ENCODE measurements around the gene KCP.

The KCP gene

DNA sequence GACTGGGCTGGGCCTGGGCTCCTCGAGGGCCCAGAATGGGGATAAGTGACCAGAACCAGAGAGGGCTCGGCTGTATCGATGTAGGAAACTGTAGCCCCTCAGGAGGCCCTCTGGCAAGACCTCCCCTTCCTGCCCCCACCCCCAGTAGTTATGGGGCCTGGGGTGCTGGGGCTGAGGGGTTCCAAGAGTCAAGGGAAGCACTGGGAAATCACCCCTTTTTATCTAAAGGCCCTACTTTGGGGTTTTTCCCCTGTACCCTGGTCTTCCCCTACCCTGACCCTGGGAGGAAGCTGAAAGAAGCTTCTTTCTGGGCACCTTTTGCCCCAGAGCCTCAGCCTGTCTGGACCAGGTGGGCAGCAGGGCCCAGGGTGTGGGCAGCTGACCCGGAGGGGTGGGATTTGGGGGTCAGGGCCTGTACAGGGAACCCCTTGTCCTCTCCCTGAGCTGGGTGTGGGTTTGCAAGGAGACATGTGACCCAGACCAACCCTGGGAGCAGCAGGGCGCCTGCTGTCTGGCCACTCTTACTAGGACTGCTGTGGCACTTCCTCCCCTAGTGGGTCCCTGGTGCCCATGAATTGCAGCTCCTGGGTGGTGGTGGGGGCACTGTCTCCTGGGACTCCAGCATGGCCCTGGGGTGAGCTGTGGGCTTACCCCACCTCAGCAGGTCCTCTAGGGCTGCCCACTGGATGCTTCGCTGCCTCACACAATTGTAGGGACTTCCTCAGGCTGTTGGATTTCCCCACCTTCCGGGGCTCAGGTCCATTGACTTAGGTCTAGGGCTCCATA lies 28.8 kb upstream of the KCP start:
- DNase-seq (ENCODE audit: low read depth), result no peak

DNA sequence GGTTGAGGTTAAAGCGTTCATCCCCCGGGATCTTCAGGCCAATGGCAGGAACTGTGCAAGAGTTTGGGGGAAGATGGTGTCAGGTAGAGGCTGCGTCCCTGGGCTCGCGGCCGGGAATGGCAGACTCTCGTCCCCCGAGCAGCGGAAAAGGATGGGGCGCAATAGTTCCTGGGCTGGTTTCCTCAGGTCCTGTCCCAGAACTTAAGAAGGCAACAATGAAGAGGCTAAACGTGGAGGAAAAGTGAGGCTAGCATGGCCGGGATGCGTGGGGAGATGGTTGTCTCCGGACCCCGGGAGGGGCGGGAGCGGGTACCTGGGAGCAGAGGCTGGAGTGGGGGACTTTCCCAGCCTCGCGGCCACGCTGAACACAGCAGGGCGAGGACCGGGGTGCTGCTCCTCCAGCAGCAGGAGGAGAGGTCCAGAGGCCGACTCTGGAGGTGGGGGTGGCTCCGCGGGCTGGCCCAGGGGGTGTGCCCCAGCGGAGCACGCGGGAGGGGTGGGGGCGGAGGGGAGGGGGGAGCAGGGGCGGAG lies 28.1 kb upstream of the KCP start:
- DNase-seq (ENCODE audit: low read depth), result no peak

DNA sequence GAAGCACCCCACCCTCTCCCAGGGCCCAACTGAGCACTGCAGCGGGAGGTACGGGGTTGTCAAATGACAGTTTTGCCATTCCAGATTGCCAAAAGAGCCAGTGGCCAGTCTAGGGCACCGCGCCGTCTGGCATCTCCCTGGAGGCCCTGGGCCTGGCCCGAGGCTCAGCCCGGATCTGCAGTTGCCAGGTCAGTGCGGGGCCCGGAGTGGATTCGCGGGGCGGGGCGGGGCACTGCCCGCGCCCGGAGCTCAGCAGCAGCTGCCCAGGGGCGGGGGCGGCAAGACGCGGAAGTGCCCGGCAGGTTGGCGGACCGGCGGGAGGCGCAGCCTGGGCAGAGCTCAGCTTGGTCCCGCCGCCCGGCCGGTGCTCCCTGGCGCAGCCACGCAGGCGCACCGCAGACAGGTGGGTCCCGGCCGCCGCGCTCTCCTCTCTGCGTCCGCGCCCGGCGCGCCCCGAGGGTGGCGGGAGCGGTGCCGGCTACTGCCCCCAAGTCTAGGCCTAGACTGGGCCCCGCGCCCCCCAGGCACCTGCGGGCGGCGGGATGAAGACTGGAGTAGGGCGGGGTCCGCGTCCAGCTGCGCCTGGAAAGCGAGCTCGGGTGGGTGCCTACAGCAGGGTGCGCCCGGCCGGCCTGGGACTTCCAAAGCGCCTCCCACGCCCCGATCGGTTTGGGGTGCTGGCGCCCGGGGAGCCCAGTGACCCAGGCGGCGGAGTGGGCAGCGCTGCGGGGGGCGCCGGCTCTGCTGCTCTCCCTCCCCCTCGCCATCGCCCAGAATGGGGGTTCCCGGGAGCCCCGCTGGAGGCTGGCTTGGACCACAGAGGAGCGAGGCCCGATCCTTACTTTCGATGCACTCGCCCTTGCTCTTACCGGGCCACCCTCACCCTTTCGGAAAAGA lies 27.4 kb upstream of the KCP start, which contains the start of gene IRF5:
TSS of gene IRF5 (plus strand) at position 281 of the 897 bp plus-strand sequence. CDS start 4,155 bp downstream, outside the sequence.
- no peak for DNase-seq (ENCODE audit: low read depth)

DNA sequence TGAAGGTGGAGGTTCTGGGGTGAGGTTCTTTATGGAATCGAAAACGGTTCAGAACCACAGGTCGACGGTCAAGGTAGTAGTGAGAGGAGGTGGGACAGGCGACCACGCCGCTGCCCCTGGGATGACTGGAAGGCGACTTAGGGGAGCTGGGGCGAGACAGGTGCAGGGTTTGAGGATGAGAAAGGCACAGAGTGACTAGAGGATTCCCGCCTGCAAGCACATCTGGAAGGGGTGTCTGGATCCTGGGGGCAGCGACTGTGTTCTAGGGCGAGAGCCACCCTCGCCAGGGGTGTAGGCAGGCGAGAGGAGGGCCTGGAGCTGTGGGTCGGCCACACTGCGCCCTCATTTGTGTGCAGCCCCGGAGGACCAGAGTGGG lies 26.8 kb upstream of the KCP start:
- no peak for DNase-seq (ENCODE audit: low read depth)

DNA sequence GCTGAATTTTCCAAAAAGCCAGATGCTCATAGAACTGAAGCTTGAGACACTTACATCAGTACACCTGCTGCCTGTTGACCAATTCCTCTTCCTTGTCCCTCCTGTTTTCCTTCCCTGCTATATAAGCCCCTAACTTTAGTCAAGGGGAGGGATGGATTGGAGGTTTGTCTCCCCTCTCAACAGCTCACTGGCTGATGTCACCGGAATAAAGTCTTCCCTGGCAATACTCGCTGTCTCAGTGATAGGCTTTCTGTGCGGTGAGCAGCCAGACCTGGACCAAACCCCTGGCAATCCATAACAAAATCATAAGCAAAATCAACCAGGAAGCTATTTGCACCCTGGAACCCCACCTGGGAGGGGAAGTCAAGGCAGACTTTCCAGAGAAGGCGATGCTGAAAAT lies 26.3 kb upstream of the KCP start:
- DNase-seq (ENCODE audit: low read depth), result no peak

DNA sequence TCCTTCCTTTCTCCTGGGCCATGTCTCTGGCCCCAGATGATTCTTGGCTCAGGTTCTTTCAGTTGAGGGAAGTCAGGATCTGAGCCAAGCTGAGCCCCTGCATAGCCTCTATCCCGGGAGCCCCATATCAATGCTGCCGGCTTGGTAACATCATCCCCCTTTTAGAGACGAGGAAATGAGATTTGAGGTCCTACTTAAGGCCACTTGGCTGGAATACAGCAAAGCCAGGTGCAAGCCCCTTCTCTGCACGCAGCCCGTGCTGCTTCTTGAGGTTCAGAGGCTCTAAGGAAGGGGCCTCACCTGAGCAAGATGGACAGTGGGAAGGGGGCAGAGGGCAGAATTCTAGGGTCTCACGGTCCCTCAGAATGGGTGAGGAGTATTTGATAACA lies 24.8 kb upstream of the KCP start:
- DNase-seq (ENCODE audit: low read depth), result no peak

DNA sequence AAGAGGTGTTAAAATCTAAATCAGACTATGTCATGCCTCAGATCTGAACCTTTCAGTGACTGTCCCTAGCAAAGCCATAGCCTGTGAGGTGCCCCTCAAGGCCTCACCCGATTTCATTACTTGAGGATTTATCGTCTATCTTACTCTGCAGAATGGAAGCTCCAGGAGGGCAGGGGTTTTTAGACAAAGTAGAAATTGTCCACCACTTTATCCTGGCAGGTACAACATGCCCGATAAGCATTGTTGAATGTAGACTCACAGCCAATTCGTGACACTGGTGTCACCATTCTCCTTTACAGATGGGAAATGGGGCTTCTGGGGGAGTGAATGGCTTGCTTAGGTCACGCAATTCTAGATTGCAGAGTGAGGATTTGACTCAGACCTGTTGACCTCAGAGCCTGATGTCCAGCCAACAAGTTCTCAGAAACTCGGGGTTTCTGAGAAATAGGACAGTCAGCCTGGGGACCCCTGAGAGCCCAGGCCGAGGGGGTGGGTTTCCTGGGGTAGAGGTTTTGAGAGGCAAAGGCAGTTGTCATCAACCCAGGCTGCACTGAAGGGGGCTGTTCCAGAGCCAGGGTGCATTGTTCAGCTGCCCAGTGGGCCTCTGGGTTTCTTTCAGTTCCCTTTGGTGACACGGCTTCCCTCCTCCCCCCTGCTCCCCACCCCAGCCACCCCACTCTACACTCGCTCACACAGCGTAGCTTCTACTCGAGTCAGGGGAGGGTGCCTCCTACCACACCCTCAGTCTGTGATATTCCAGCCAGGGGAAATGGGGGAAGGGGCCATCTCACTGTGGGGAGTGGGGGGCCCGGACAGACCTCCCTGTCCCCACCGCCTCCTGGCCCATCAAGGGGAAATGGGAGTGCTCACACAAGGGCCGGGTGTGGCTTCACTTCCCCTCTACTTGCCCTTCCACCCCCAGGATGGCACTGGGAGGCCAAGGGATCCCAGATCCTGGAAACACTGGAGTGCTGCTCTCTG lies 24.1 kb upstream of the KCP start:
- no peak for DNase-seq (ENCODE audit: low read depth)

DNA sequence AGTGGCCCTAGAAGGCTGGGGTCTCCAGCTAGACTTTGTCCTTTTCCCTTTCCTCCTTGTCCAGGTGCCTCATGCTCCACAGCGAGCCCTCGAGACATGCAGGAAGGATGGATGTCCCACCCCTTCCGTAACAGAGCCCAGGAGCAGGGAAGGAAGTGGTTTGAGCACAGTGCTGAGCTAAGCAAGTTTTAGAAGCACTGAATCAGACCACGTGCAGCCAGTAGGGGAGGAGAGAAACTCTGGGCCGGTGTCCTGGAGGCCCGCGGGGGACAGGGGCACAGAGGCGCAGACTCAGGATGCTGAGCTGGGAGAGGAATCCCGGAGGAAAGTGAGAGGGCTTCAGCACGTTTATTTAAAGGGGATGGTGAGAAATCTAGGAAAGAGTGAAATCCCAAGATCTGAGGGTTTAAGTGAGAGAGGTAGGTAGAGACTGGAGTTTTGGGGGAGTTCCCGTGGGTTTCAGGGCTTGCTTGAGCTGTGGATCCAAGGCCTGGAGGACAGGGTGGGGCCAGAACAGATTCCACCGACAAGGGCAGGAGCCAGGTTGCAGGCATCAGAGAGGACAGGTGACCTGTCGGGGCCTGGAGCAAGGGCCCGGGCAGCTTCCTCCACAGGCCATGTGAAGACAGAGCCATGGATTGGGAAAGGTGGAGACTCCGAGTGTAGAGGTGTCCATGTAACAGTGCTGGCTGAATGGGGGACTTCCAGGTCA lies 22.8 kb upstream of the KCP start:
- no peak for DNase-seq (ENCODE audit: low read depth)

DNA sequence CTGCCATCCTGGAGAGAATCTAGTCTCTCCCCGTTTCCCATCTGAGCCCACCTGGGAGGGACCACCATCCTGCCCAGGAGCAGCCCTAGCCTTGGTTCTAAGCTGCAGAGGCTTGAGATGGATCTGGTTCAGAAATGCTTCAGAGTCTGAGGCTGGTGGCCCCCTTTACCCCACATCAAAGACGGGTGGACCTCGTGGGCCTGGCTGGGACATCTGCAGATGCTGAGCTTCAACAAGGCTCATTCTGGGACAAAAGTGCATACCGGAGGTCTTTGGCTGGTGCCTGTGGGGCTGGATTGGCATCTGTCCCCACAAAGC lies 22.3 kb upstream of the KCP start:
- DNase-seq (ENCODE audit: low read depth), result no peak

DNA sequence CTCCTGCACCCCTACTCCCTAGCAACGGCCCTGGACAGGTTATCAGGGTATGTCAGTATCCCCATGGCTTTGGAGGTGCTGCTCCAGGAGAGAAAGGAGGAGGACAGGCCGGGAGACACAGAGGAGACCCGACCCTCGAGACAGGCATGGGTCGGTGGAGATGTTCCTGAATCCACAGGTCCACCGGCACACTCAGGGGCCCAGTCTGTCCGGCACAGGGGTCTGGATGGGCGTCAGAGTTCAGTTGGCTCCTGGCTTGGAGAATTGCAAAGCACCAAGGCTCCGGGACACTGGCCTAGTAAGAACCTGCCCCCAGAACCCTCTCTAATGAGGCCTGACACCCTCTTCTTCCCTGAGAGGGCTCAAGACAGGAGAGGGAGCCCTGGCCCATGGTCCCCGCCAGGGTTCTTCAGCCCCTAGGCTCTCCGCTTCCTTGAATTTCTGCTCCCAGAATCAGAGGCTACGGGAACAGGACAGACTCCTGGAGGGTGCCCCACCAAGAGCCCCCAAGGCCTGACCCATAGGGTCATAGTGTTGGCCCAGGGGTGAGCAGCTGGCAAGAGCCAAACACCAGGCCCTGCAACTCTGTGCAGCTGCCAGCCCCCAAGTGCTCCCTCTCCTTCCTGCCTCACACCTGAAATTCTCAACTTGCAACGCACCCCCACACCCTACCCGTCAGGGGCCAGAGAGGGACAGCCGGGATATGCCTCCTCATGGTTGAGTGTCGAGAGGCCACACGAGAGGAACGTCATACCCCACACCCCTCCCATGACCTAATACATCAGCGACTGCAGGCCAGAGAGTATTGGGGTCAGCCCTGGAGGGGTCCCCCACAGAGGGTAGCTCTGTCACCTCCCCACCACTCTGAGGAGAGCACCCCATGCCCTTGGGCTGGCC lies 21.7 kb upstream of the KCP start:
- DNase-seq (ENCODE audit: low read depth), result no peak

DNA sequence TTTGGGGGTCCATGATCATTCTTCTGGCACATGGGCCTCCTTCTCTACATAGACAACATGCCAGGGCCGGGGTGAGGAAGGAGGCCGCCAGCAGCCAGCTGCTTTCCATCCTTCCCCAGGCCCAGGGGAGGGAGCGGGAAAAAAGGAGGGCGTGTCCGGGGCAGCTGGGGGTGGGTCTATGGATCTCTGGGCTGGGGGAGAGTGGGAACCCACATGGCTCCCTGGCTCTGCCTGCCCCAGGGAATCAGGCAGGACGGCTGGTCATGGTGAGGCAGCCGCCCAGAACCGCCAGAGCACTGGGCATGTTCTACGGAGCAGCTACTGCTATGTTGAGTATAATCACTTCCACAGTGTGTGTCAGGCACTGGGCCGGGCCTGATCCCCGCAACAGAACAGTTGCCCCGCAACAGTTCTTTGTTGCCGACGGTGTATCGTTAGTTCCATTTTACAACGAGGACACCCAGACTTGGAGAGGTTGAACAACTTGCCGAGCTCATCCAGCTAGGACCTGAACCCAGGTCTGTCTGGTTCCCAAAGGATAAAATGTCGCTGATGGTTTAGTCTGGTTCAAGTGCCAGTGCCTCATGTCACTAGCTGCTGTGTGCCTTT lies 20.8 kb upstream of the KCP start:
- DNase-seq (ENCODE audit: low read depth), result no peak

DNA sequence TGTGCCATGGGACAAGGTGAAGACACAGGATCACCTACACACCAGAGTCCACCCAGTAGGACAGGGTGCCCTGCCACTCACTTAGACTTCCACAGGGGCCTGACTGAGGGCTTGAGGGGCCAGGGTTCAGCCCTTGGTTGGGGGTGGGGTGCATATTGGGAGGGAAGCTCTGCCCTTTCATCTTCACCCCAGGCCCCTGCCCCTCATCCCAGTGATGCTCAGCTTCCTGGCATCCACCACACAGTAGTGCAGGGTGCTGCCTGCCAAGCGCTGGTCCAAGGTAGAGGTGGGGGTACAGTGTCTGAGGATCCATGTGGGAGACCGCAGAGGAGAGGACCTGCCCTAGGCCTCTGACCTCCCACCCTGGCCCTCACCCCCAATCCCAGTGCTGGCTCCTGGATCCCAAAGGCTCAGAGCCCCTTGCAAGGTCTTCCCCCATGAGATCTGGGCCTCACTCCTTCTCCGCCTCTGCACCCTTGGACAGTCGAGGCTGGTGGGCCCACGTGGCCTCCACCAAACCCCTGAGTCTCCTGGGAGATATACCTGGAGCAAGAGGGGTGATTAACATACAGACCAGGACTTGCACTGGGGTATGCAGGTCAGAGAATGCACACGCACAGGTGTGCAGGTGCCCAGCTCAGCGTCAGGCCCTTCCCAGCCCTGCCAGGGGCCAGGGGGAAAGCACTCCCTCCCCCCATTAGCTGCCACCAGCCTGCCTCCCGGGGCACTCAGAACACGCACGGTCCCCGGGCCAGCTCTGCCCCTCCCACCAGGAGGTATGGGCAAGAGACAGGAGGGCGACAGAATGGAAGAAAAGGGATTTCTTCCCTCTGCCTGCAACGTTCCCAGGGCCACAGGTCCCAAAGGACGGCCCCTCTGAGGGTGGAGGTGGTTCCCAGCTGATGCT lies 18.6 kb upstream of the KCP start:
- DNase-seq (ENCODE audit: low read depth), result no peak

DNA sequence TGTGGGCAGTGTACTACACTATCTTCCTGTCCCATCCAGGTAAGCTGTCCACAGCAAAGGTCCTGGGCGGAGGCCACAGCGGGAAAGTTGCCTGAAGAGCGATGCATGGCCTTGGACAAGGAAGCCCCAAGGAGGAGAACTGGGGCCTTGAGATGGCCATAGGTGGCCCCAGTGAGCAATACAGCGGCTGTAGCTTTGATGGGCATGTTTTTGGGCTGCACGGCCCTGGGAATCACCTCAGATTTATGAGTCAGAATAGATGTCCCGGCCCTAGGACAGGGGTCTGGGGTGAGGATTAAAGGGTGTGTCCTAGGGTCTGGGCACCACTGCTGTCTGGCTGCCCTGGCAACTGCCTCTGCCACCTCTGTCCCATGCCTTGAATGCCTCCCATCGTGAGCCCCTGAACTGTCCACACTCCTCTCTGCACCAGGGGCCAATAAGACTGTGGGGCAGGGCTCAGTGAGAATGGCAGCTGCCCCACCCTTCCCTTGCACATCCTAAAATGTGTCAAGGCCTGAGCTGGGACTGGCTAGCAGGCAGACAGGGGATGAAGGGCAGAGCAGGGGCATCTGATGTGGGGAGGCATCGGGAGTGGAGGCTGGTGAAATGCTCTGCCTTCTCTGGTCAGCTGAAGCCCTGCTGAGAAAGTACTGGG lies 17.8 kb upstream of the KCP start:
- DNase-seq (ENCODE audit: low read depth), result no peak

DNA sequence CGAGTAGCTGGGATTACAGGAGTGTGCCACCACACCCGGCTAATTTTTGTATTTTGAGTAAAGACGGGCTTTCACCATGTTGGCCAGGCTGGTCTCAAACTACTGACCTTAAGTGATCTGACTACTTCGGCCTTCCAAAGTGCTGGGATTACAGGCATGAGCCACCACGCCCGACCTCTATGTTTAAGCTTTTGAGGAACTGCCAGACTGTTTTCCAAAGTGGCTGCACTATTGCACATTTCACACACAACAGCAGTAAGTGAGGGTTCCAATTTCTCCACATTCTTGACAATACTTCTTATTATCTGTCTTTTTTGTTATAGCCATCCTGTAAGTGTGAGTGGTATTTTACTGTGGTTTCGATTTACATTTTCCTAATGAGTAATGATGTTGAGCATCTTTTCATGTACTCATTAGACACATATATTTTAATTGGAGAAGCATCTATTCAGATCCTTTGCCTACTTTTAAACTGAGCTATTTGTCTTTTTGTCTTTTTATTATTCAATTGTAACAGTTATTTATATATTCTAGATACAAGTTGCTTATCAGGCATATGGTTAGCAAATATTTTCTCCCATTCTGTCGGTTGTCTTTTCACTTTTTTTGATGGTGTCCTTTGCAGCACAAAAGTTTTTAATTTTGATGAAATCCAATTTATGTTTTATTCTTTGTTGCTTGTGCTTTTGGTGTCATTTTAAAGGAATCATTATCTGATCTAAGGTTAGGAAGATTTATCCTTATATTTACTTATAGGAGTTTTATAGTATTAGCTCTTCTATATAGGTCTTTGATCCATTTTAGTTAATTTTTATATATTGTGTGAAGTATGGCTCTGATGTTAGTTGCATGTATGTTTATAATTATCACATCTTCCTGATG lies 14.4 kb upstream of the KCP start:
- no peak for DNase-seq (ENCODE audit: low read depth)

DNA sequence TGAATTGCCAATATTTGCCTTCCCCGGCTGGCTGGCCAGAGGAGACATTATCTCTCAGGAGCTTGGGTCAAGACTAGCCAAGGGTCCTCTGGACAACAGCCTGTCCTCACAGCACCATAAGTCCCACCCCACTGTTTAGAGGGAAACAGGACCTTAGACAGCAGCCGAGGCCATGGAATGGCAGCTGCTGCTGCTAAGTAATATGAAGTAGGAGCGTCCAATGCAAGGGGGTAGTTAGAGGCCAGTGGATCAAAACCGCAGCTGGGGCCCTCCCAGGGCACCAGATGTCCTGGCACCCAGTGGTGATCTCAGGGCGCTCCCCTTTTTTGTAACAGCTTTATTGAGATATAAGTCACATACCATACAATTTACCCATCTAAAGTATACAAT lies 12.9 kb upstream of the KCP start:
- DNase-seq (ENCODE audit: low read depth), result no peak

DNA sequence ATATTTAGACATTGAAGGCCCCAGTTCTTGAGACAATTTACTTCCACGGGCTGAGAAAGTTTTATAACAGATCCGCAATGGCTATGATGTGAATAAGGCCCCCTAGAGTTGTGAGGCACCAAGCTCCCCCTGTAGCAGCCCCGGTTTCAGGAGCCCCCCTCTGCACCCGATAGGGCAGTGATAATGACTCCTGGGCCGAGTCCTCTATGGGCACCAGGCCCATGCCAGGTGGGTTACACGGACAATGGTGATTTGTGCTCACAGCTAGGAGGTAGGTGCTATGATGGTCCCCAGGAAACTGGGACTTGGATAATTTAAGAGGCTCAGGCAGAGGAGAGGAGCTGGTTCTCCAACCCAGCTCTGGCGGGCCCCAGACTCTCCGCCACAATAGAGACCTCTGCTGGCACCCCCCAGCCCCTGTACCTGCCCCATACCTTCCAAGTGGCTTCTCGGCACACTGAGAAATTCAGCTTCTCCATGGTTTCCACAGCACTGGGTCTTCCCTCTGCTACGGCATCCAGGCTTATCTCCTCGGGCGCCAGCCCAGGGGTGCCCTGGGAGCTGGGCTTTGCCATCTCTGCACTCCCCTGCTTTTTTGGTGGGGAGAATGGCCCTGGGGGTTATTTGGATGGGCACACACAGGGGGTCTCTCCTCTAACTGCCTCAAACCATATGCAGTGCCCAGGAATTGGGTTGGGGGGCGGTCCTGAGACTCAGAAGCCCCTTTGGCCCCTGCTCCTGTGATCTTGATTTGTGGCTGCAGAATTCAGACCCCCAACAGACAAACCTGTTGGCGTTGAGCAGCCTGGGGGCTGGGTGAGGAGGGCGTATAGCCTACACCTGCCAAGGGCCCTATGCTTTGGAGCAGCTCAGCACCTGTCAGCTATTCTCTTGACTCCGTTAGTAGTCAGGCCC lies 12.2 kb upstream of the KCP start:
- no peak for DNase-seq (ENCODE audit: low read depth)
